CD4-positive, alpha-beta T cell treated with Interferon alpha-2 for 1 hour (primary cell): Measurements from ENCODE around the gene SCAMP1.
"Not testable (repeated sequence)": the region's sequence is repeated elsewhere in the genome, so short reads cannot be mapped to it uniquely, and the experiment has no call there.

ENCODE experiments used
- DNase-seq, 2 donors: peaks; one replicate each; pipeline ENCODE4 v3.0.0-alpha.2; 2020 to 2022

The SCAMP1 gene

DNA sequence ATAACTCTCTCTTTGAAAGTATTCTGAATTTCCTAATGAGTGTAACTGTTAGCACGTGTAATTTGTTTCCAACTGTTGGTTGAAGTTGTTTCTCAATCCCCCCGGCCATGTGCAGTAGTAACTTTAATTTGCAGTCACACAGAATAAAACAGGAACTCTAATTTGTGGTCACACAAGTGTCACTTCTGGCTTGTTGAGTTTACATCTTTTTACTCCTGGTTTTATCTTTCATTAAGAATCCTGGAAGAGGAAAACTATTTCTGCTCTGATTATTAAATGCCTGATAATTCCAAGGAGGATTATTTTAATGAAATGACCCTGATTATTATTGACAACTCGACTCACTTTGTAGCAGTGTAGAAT is 1.2 kb downstream of the SCAMP1 start:
- peak in 1 of 2 donors; percentile 16 for DNase-seq

DNA sequence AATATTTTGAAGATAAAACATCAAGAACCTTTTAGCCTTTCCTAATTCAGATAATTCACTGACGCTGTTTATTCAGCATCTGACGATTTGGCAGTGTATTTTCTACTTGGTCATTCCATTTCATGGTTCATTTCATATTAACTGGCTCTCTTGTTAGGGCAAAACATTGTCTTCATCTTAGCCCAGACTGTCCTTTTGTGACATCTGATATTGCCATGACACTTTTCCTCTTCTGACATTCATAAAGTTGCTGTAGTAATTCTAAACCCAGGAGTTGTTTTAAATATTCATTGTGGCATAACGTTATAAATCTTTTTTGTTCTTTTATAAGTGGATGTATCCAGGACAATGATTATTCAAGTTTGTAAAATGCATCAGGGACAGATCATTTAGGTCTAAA is 1.8 kb downstream of the SCAMP1 start:
- DNase-seq = no peak

DNA sequence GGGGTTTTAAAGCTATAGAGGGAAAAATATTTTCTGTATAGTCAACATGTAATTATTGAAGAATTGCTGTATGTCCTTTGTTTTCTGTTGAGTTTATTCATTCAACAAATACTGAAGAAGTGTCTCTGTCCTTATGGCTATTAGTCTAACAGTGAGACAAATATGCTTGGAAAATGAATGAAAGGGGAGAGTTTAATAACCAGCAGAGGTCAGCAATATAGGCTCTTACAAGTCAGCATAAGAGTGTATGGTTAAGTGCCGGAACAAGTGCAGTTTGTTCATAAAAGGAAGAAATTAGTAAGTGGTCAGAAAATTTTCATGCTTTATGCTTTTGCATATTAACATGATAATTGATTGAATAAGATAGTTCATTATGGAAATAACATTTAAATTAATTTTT is 3.6 kb downstream of the SCAMP1 start:
- DNase-seq = no peak

DNA sequence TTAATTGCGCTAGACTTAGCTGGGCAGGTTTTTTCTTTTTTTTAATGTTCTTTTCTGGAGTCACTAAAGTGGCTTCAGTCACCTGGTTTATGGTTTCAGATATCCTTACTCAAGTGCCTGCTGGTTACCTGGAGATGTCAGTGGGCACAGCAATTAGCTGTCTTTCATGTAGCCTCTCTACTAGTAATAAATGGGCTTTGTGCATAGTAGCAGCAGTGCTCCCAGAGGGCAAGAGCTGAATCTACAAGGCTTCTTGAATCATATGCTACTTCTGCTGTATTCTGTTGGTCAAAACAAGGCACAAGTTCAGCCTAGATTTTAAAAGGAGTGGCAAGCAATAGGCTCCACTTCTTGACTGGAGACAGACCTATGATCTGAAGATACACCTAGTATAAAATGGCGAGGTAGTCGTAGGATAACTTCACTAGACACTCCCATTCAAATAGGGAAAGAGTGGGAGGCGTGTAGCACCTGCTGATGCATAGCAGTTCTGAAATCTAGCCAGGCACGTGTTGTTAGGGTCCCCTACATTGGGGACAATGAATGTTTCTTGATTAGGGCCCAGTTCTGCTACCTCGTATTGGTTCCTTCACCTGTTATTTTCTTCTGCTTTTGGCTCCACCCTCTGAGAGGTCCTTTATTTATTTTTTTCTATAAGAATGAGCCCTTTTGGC is 7.0 kb downstream of the SCAMP1 start:
- no peak for DNase-seq

DNA sequence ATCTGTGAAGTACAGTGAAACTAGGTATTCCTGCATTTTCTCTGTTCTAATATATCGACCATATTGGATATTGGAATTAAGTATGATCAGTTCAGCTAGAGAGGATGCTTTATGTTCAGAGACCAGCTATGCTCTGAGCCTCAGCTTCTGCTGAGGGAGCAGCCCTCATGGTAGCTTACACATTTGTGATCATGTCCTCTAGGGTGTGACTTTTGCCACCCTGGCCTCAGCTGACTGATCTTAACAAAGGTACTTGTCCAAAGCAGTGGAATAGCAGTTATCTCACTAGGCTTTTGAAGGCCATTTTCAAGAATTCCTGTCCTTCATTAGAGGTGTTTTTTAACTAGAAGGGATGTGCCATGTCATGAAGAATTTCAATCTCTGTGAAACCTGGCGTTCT is 9.3 kb downstream of the SCAMP1 start:
- DNase-seq = no peak

DNA sequence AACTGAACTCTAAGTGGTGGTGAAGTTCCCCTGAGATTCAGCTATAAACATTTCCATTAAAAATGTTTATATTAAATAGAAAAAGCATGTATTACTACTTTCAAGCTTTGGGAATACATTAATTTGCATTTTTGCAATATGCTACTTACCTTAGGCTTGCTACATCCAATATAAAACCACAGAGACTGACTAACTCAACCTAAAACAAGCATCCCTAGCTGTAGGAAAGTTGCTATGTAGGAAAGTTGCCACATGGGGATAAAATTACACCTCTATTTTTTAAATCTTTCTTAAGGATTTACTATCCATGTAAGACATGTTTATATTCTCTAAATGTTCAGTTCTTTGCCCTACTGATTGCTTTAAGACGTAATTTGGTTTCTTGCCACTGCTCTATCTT is 12.8 kb downstream of the SCAMP1 start:
- no peak for DNase-seq

DNA sequence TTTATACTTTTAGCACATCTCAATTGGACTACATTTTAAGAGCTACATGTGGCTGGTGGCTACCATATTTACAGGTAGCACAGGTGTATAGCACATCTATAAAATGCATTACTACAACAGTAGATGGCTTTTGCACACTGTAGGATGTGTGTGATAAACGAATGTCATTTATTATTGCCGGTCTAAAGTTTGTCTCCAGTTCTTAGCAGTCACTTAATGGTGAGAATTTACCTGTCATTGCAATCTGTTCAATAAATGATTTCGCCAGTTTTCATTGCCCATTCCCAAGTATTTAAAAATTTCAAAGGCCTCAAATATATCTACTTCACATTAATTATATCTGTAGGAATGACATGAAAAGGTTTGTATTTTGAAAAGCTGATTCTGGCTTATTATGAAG is 15.9 kb downstream of the SCAMP1 start:
- no peak for DNase-seq

DNA sequence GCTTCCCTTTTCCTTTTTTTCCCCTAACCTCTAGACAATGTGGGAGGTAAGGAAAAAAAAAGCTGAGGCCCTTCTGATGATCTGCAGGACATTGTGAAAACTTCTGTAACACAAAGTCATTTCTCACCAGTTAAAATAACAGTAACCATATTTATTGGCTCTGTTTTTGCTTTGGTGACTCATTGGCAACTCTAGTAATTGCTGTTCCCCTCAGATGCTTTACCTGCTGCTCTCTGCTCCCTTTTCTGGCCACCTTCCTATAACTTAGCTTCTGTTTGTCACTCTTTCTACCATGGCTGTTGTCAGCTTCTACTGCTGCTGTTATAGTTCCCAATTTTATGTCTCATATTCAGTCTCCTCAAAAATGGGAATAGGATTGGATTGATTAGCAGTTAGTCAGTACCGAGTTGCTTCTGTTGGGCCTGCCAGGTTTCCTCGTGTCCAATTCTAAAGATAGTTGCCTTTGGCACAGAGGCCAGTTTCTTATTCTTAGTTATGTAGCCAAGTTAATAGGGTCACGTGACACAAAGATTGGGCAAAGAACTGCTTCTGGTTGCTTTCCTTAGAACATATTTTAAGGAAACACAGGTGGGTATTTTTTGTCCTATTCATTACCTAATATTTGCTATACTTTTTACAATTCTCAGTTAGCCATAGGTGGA is 16.8 kb downstream of the SCAMP1 start:
- no peak for DNase-seq

DNA sequence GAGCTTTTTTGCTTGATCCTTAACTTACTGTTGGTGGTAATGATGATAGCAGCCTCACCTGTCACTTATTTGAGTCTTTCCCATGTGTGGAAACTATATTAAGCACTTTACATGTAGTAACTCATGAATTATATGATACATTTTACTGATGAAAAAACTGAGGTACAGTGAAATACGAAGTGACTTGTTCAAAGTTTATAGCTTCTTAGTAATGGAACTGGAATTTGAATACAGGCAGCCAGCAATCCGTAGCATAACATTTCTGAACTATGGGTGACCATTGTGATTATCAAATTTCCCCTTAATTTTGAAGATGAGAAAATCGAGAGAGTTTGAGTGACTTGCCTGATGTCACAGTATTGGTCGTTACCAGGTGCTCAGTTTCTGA is 17.3 kb downstream of the SCAMP1 start:
- DNase-seq = no peak

DNA sequence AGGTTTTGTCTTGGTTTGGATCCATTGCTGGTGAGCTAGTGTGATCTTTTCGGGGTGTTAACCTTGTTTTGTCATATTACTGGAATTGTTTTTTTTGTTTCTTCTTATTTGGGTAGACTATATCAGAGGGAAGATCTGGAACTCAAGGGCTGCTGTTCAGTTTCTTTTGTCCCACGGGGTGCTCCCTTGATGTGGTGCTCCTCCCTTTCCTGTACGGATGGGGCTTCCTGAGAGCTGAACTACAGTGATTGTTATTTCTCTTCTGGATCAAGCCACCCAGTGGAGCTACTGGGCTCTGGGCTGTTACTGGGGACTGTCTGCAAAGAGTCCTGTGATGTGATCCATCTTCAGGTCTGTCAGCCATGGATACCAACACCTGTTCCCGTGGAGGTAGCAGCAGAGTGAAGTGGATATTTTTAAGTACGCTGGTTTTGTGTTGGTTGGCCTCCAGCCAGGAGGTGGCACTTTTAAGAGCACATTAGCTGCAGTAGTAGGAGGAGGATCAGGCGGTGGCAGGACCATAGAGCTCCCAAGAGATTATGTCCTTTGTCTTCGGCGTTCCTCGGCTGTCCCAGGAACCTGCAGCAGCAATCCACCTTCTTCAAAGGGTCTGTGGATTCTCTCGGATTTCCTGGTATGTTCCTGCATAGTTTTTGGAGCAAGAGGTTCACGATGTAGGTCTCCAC is 27.2 kb downstream of the SCAMP1 start:
- DNase-seq = no peak

DNA sequence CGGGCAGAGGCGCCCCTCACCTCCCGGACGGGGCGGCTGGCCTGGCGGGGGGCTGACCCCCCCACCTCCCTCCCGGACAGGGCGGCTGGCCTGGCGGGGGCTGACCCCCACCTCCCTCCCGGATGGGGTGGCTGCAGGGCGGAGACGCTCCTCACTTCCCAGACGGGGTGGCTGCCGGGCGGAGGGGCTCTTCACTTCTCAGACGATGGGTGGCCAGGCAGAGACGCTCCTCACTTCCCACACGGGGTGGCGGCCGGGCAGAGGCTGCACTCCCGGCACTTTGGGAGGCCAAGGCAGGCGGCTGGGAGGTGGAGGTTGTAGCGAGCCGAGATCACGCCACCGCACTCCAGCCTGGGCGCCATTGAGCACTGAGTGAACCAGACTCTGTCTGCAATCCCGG is 30.9 kb downstream of the SCAMP1 start:
- not testable (repeated sequence) for DNase-seq

DNA sequence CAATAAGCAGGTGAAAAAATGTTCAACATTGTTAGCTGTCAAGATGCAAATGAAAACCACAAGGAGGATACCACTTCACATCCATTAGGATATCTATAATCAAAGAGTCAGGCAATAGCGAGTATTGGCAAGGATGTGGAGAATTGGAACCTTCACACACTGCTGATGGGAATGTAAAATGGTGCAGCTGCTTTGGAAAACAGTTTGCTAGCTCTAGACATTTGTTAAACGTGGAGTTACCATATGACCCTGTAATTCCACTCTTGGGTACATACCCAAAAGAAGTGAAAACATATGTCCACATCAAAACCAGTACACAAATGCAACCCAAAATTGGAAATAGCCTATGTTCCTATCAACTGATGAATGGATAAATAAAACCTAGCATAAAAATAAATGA is 37.4 kb downstream of the SCAMP1 start:
- DNase-seq = no peak

DNA sequence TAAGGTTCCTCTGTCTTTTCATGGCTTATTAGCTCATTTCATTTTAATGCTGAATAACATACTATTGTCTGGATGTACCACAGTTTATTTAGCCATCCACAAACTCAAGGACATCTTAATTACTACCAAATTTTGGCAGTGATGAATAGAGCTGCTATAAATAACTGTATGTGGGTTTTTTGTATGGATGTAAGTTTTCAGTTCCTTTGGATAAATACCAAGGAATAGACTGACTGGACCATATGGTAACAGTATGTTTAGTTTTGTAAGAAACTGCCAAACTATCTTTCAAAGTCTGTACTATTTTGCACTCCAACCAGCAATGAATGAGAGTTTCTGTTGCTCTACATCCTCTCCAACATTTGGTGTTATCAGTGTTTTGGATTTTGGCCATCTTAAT is 38.7 kb downstream of the SCAMP1 start:
- DNase-seq = no peak

DNA sequence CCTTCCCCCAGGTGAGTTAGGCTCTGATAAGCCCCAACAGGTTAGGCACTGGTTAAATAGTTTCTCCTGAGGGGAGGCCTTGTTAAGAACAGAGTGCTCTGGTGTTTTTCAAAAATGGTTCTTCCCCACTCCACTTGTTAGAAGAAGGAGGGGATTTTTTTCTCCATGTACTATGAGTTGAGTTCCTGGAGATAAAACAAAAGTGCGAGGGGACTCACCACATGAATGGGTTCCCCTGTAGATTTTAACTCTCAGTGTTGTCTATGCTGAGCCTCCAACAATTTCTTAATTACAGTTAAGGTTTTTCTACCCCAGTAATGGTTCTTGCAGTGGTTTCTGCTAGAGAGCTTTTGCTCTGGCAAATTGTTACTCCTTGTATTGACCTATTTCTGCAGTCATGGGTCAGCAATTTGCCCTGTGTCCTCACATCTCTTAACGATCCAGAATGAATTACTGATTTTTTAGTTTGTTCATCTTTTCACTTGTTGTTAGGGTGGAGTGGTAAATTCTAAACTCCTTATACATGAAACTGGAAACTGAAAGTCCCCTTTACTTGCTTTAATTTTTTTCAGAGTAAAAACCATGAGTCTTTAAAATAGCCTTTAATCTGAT is 44.4 kb downstream of the SCAMP1 start:
- no peak for DNase-seq

DNA sequence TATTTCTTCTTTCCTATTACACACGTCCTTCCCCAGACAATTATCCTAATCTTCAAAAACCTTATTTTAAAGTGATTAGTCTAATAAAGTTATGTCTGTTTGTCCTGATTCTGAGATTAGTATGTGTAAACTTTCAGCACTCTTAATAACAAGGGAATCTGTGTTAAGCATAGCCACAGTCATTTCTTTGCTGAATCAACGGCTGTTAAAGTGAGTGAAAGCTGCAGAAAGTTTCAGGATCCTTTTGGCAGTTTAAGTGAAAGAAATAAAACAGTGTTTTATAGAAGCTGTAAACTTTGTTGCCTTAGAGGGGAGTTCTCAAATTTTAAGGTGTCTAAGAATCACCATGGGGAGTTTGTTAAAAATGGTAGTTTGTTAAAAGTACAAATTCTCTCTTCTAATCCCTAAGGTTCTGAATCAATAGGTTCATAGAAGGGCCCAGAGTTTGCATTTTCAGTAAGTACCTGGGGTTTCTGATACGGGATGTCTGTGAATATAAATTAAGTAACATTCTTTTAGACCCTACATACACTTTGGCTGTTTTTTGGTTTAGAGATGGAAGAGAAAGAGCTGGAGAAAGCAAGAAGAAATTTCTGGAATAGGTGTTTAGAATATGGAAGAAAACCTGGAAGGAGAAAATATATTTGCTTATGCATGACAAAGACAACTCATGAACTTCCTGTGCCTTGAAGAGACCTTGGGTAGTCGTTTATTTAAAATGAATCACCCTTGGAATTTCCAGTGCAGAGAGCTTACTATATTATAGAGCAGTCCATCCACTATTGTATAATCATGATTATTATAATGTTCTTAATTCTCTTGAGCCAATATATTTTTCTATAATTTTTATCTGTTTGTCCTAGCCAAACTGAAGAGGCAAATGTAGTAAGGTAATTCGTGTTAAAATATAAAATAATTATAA is 45.7 kb downstream of the SCAMP1 start:
- DNase-seq = no peak

DNA sequence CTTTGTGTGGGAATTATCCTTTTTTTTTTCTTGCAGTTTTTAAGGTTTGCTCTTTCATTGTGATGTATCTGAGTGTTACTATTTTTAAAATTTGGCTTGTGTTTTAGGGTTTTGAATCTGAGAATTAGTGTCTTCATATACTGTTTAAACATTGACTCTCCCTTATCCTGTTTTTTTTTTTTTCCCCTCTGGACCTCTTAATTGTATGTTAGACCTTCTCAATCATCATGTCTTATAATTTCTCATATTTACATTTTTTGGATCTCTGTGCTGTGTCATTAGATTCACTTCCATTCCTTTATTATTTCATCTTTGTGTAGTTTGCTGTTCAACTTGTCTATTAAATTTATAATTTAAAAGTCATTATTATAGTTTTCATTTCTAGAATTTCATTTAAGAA is 47.0 kb downstream of the SCAMP1 start:
- no peak for DNase-seq

DNA sequence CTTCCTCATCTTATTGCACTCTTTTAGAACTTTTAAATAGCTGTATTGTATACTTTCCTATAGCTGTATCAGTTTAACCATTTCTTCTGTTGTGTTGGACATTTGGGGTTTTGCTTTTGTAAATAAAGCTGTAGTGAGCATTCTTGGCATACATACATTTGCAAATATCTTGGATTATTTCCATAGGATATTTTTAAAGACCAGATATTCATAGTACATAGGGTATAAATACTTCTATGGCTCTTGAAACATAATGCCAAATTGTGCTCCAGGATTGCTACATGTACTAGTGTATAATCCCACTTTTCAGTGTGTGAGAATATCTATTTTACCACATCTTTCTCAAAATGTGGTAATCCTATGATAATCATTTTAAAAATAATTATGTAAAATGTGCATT is 51.2 kb downstream of the SCAMP1 start:
- no peak for DNase-seq

DNA sequence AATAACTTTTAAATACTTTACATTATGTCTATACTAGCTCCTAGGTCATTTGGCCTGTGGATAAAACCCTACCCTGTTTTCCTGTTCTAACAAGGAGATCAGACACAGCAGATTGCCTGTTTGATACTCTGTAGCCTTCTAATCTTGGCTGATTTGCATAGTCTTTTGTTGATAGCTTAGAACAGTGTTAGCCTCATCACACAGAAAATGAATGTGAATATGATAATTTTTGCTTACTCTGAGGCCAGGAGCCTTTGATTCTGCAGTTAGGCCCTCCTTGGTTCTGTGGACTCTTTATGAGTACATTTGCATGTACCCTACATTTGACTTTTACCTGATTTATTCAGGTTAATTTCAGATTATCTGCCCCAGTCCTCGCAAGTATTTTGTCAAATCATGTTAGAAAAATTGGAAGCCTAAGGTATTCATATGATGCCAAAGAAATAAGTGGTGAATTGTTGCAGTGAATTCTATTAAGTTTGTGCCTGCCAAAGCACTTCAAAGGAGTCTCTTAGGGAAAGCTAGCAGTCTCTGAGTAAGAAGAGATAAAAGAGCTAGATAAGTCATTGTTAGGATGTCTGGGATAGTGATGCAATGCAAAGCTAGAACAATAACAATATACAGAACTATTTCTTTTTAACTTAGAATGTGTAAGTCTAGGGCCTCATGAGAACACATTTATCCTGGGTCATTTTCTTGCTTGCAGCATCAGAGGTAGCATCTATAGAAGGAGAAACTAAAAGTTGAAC is 56.4 kb downstream of the SCAMP1 start:
- DNase-seq = no peak

DNA sequence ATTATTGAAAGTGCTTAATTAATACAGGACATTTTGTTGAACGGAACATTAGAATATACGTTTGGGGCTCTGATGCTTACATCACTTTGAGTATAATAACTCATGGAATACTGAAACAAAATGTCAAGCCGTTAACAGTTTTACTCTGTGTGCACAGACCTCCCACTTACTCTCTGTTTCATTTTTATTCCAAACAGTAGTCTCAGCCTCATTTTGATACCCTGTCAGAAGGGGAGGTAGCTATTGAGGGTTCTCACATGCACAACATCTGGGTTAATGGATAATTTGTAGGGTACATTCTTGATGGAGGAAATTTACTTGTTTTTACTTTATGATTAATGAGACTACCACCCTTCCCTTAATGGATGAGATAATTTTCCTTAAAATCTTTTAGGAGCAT is 59.0 kb downstream of the SCAMP1 start:
- DNase-seq = no peak

DNA sequence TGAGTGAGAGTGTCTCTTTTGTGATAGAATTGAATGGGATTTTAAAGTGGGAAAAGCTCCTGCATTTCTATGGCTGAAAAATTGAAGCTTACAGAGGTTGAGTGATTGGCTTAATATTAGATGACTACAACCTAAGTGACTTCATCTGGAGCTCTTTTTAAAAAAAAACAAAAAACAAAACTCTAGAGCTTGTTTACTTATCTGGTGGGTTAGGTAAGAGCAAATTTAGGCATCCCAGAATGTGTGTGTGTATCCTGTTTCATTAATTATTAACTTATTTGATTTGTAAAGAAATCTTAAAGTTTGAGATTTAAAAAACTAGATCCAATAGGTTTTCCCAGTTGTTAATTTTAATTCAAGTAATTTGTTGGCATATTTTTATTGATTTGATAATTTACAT is 60.1 kb downstream of the SCAMP1 start:
- no peak for DNase-seq

DNA sequence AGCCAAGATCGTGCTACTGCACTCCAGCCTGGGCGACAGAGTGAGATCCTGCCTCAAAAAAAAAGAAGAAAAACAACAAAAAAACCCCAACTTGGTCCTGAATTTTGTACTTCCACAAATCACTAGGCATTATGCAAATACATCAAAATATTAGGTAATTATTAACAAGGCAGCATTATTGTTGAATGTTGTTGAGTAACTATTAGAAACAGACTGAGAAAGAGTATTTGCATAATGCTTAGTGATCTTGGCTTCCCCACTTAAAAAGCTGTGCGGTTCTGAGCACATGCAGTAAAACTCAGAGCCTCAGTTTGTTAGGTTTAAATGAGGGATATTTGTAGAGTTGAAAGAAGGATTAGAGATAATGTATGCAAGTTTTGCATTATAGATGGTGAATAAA is 64.2 kb downstream of the SCAMP1 start:
- no peak for DNase-seq

DNA sequence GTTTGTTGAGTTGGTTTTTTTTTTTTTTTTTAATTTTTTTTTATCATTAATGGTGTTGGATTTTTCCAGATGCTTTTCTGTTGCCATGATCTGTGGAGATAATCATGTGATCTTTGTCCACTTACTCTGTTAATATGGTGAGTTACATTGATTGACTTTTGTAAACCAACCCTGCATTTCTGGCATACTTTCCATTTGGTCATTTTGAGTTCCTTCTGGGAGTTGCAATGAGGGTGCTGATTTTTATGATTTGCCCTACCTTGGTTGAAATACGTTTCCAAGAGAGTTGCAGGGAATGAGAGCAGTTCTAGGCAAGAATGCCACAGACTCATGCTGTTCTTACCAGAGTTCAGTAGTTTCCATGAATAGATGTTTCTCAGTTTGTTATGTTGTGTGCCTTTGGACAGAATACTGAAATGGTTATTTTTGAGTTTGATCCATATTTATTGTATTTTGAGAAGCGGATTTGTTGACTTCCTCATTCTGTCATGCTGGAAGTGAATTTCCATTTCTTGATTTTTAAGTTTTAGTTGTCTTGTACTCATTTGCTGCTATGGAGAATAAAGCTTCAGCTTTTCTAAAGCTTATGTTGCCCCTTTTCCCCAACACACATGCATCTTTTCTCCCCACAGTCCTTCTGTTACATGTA is 69.0 kb downstream of the SCAMP1 start:
- no peak for DNase-seq
